Neutrophil (primary cell): ENCODE data around the gene ZNF281.

Experiments used
- H3K27ac ChIP-seq: fragments of 200-600 bp; sonication (generic); 2 replicates; pipeline ENCODE4 v1.5.1; 2016; ENCODE audit warnings: mild to moderate bottlenecking, moderate library complexity
- H3K27me3 ChIP-seq: fragments of 200-600 bp; sonication (generic); 2 replicates; pipeline ENCODE4 v1.6.0; 2016; ENCODE audit warnings: mild to moderate bottlenecking
- H3K36me3 ChIP-seq: fragments of 200-600 bp; sonication (generic); 2 replicates; pipeline ENCODE4 v1.5.1; 2017
- H3K4me1 ChIP-seq, 2 experiments: fragments of 200-600 bp in 1 of 2; sonication (generic) in 1 of 2; 1 replicate in 1 of 2; 2 replicates in 1 of 2; pipeline versions ENCODE4 v1.5.1 to v1.6.1; 2013 to 2016; ENCODE audit warnings: low read depth in 1 of 2, low read length in 1 of 2, mild to moderate bottlenecking in 1 of 2, moderate library complexity in 1 of 2; ENCODE audit not compliant: control insufficient read depth in 1 of 2, insufficient read depth in 1 of 2
- H3K4me3 ChIP-seq, 2 experiments: fragments of 200-600 bp in 1 of 2; sonication (generic) in 1 of 2; 1 replicate in 1 of 2; 2 replicates in 1 of 2; pipeline ENCODE4 v1.5.1; 2013 to 2016; ENCODE audit warnings: low read depth in 1 of 2, low read length in 1 of 2, mild to moderate bottlenecking in 1 of 2, moderate library complexity in 1 of 2
- H3K9me3 ChIP-seq: fragments of 200-600 bp; sonication (generic); 2 replicates; pipeline ENCODE4 v1.5.1; 2016
- TF ChIP-seq, protein P1 (sequence below): fragments of 200-600 bp; sonication (generic); IDR thresholded peaks from 2 replicates; pipeline ENCODE4 v1.5.1; 2016; ENCODE audit warnings: antibody characterized with exemption

ZNF281 gene

DNA sequence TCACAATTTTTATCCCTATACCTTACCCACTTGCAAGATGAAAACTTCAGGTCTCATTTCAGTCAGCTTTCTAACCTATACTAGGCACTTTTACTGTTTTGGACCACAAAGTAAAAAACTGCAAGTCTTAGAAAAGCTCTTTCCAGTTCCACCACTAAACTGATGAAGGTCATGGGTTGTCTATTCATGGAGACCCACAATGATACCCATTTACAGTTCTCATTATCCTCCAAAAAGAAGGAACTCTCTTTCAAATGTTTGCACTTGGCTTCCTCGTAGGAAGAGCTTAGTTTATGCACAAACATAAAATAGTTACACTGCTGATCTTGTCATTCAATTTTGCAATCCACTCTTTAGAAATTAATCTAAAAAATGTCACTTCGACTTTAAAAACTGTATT is 9.3 kb downstream of the ZNF281 start:
- no peak overlapping the region for H3K4me3 ChIP-seq
- H3K36me3 ChIP-seq, result peaks cover 18% of the 10 kb centered on the region
- H3K27ac ChIP-seq, result peak overlapping the region; percentile 42
- H3K9me3 ChIP-seq, result no peaks in the 10 kb centered on the region
- no peaks in the 10 kb centered on the region for H3K27me3 ChIP-seq
- H3K4me1 ChIP-seq, result peaks cover 44 to 82% of the 10 kb centered on the region in 2 experiments
- TF ChIP-seq, protein P1, sequence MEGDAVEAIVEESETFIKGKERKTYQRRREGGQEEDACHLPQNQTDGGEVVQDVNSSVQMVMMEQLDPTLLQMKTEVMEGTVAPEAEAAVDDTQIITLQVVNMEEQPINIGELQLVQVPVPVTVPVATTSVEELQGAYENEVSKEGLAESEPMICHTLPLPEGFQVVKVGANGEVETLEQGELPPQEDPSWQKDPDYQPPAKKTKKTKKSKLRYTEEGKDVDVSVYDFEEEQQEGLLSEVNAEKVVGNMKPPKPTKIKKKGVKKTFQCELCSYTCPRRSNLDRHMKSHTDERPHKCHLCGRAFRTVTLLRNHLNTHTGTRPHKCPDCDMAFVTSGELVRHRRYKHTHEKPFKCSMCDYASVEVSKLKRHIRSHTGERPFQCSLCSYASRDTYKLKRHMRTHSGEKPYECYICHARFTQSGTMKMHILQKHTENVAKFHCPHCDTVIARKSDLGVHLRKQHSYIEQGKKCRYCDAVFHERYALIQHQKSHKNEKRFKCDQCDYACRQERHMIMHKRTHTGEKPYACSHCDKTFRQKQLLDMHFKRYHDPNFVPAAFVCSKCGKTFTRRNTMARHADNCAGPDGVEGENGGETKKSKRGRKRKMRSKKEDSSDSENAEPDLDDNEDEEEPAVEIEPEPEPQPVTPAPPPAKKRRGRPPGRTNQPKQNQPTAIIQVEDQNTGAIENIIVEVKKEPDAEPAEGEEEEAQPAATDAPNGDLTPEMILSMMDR, result no peak

DNA sequence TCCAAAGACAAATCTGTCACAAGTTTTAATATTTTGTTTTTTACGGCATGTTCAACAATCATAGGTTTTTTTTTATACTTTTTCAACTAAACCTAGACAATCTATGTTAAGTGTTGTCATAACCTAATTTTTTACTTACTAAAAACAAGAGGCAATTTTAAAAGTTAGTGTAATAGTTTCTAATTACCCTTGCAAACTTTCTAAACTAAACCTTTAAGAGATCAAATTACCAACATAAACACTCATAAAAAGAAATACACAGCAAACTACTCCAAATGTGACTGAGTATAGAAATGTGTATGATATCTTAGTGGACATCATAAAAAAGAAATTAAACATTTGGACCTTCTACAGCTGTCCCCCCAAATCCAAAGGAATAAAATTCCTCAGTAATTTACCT is 10.0 kb downstream of the ZNF281 start:
- TF ChIP-seq, protein P1, result no peak
- no peak overlapping the region for H3K4me3 ChIP-seq
- H3K9me3 ChIP-seq, result no peaks in the 10 kb centered on the region
- H3K4me1 ChIP-seq, result peaks cover 44 to 82% of the 10 kb centered on the region in 2 experiments
- no peak overlapping the region for H3K27ac ChIP-seq
- no peaks in the 10 kb centered on the region for H3K27me3 ChIP-seq
- H3K36me3 ChIP-seq, result peaks cover 16% of the 10 kb centered on the region

DNA sequence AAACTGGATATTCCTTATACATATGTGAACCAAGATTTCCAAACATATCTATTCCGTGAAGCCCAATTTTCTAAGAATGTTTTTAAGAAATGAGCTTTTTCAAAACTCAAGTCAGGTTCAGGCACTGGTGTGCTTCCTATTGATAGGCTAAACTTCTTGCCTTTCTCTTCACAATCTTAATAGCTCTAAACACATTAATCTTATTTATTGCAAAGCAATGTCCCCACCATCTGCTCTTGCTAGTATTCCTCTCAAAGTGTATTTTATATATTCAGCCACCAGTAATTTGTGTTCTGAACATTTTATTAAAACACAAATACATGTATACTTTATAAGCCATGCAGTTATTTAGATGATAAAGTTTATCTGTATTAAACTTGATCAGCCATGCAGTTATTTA is 11.5 kb downstream of the ZNF281 start:
- H3K27ac ChIP-seq, result no peak overlapping the region
- H3K36me3 ChIP-seq, result peaks cover 3% of the 10 kb centered on the region
- TF ChIP-seq, protein P1, result no peak
- H3K9me3 ChIP-seq, result no peaks in the 10 kb centered on the region
- H3K27me3 ChIP-seq, result no peaks in the 10 kb centered on the region
- H3K4me1 ChIP-seq, result peaks cover 40 to 77% of the 10 kb centered on the region in 2 experiments
- no peak overlapping the region for H3K4me3 ChIP-seq

DNA sequence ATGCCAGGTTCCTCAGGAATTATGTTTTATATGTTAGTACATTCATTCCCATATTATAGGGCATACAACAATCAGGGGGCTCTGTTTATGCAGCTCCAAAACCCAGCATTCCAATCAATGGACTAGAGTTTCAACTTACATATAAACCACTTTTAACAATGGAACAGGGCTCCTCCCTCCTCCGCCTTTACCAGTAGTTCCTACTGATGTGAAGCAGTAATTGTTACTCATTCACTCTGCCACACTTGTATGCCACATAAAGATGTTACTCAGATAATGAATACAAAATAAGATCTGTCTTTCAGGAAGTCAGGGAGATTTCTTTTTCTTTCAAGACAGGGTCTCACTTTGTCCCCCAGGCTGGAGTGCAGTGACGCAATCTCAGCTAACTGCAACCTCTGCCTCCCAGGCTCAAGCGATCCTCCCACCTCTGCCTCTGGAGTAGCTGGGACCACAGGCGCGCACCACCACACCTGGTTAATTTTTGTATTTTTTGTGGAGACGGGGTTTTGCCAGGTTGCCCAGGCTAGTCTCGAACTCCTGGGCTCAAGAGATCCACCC is 17.1 kb downstream of the ZNF281 start:
- no peak overlapping the region for H3K4me3 ChIP-seq
- H3K27ac ChIP-seq, result peak overlapping the region; percentile 3
- H3K9me3 ChIP-seq, result no peaks in the 10 kb centered on the region
- no peaks in the 10 kb centered on the region for H3K36me3 ChIP-seq
- no peaks in the 10 kb centered on the region for H3K27me3 ChIP-seq
- H3K4me1 ChIP-seq, result peaks cover 31 to 48% of the 10 kb centered on the region in 2 experiments
- TF ChIP-seq, protein P1, result no peak

DNA sequence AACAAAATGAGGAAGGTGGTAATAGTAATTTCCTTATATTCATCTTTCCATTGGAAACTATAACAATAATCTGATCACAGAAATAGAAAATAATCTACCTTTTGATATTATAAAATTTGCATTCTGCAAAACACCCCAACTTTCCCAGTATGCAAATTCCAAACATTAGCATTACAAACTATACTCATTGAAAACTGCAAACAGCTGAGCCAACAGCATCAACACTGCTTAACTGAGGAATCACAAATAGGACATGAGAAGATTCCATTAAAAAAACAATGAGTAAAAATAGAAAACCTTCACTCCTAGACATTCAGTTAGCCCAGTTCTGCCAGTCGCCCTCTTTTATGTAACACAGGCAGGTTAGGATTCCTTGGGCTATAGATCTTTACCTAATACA is 18.1 kb downstream of the ZNF281 start:
- Histone ChIP-seq H3K27ac (peak overlapping the region; percentile 3), H3K4me3 (no peak overlapping the region), H3K4me1 (peaks cover 31 to 44% of the 10 kb centered on the region in 2 experiments), H3K36me3 (no peaks in the 10 kb centered on the region), H3K9me3 (no peaks in the 10 kb centered on the region), H3K27me3 (no peaks in the 10 kb centered on the region)
- TF ChIP-seq, protein P1, result no peak

DNA sequence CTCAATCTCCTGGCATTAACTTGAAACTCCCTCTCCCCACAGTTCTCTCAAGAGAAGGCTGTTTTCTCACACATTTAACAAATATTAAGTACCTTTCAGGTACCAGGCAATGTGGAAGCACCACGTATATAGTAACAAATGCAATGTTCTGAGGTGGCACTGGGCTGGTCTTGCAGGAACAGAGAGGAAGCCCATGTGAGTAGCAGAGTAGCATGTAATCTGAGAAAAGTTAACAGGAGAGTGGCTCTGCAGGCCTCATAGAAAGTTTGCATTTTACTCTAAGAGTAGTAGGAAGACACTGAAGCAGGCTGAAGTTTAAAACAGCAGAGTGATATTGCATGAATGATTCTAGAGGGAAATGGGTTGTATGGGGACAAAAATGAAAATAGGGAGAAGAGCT is 21.0 kb downstream of the ZNF281 start:
- TF ChIP-seq, protein P1, result no peak
- no peaks in the 10 kb centered on the region for H3K27me3 ChIP-seq
- H3K4me3 ChIP-seq, result no peak overlapping the region
- H3K27ac ChIP-seq, result peak overlapping the region; percentile 12
- H3K4me1 ChIP-seq, result peaks cover 6 to 15% of the 10 kb centered on the region in 2 experiments
- no peaks in the 10 kb centered on the region for H3K36me3 ChIP-seq
- no peaks in the 10 kb centered on the region for H3K9me3 ChIP-seq
